Left lung (tissue), 10 donors: ENCODE data around the gene STIMATE. TPM values are rescaled to one million over a fixed set of nuclear protein-coding genes. Genes with fewer than 3 reads are reported as not detected.

Experiments used
- ATAC-seq: fragments of 200-7000 bp; cut with Tn5 transposase; one replicate; pipeline ENCODE4 v1.9.1; 2020; ENCODE audit warnings: moderate library complexity
- DNase-seq, 4 donors: peaks; one replicate each; pipeline ENCODE4 v3.0.0-alpha.2; 2013 to 2020
- H3K27ac ChIP-seq, 2 donors: fragments of 200-600 bp; sonication (generic) in 1 of 2; one replicate each; pipeline versions ENCODE4 v1.5.0 to v1.8.0; 2020 to 2021
- H3K27me3 ChIP-seq, 2 donors: fragments of 200-600 bp; sonication (generic) in 1 of 2; one replicate each; pipeline versions ENCODE4 v1.5.0 to v1.8.0; 2020 to 2021
- H3K36me3 ChIP-seq, 2 donors: fragments of 200-600 bp; sonication (generic) in 1 of 2; one replicate each; pipeline versions ENCODE4 v1.5.0 to v1.8.0; 2020 to 2021
- H3K4me1 ChIP-seq, 2 donors: fragments of 200-600 bp; one replicate each; pipeline ENCODE4 v1.8.0; 2021
- H3K4me3 ChIP-seq, 2 donors: fragments of 200-600 bp; sonication (generic) in 1 of 2; one replicate each; pipeline versions ENCODE4 v1.5.0 to v1.8.0; 2020 to 2021; ENCODE audit warnings: mild to moderate bottlenecking in 1 of 2
- H3K9me3 ChIP-seq, 2 donors: fragments of 200-600 bp; sonication (generic) in 1 of 2; one replicate each; pipeline versions ENCODE4 v1.5.0 to v1.8.0; 2020 to 2021
- CTCF ChIP-seq, 2 donors: fragments of 200-600 bp; sonication (generic) in 1 of 2; IDR thresholded peaks; one replicate each; pipeline versions ENCODE4 v1.5.0 to v1.8.0; 2021; ENCODE audit warnings: antibody characterized with exemption in 2 of 2
- intact Hi-C, 2 donors: fragments of 100-400 bp; cut with DNase I; formaldehyde crosslinking; loops; one replicate each; pipeline versions ENCODE4 v1.11.2 to v1.14.2; 2022
- microRNA-seq, 2 donors: library from miRNA; unstranded; fragments of <30 nt; microRNA quantifications; one replicate each; pipeline ENCODE4, GENCODE V29; 2019
- polyA plus RNA-seq, 6 donors: library from polyadenylated mRNA; unstranded; fragments of 120-200 nt; gene quantifications; one replicate each; pipeline ENCODE4 v1.2.1, GENCODE V29; 2013; ENCODE audit not compliant: insufficient read length in 6 of 6
- total RNA-seq, 2 donors: library from RNA; stranded (reverse); fragmentation: NEBNext Ultra II Directional; extraction: Animal tissue kit (Norgen Biotek cat#: 25700); gene quantifications; one replicate each; pipeline ENCODE4 v1.2.1, GENCODE V29; 2021
- donor health status: DM: no; HTN: yes; CAD: no.
- donor health status: DM: no; HTN: no; CAD: no.

STIMATE gene
- total and polyA plus RNA-seq, 8 donors: 11.6 to 28.3 (median 15.8) TPM

GRCh38 chr3:52787672-52788625, 109.4 kb downstream of the STIMATE start:
- no peaks in the 10 kb centered on the region for H3K4me1 ChIP-seq
- no peak for TF ChIP-seq CTCF (IDR thresholded peaks at IDR 0.05)
- H3K36me3 ChIP-seq: no peaks in the 10 kb centered on the region
- H3K9me3 ChIP-seq: no peaks in the 10 kb centered on the region
- H3K4me3 ChIP-seq: no peak overlapping the region
- H3K27ac ChIP-seq: no peak overlapping the region
- DNase-seq (peak in 1 of 4 donors; percentile 50), ATAC-seq (no peak)
- intact Hi-C loops: no loop called here
- no peaks in the 10 kb centered on the region for H3K27me3 ChIP-seq

- no peak for ATAC-seq
These were observed 110.1 kb downstream of the STIMATE start for GRCh38 chr3:52787246-52787645.

More at GRCh38 chr3:52787246-52787645, 110.1 kb downstream of the STIMATE start:
- Histone ChIP-seq H3K36me3 (no peaks in the 10 kb centered on the region), H3K27me3 (peaks cover 0 to 2% of the 10 kb centered on the region in 2 donors), H3K4me1 (no peaks in the 10 kb centered on the region), H3K9me3 (no peaks in the 10 kb centered on the region), H3K4me3 (no peak overlapping the region), H3K27ac (no peak overlapping the region)
- TF ChIP-seq CTCF (IDR thresholded peaks at IDR 0.05): no peak
- peak in 1 of 4 donors; percentile 49 for DNase-seq
- intact Hi-C loops: no loop called here

Small RNA genes lying within 50 kb of the gene (microRNA-seq; reads per million reads assigned to microRNA genes)
- 0 reads per million in 2 donors for gene MIR8064

Other genes with a start within 250 kb of the STIMATE start
- gene PBRM1, start 211.6 kb downstream of the STIMATE start, total RNA-seq: 10 to 100 TPM; 63.0 to 79.8 TPM
- 10 to 100 TPM; 62.2 to 75.1 (median 65.8) TPM for gene PBRM1, start 211.6 kb downstream of the STIMATE start, polyA plus RNA-seq
- gene GNL3, start 211.5 kb downstream of the STIMATE start, total RNA-seq: 10 to 100 TPM; 44.5 to 74.7 TPM
- 100 to 1,000 TPM in 4 of 6 donors, 10 to 100 TPM in 2; 90.5 to 127 (median 105) TPM for gene GNL3, start 211.5 kb downstream of the STIMATE start, polyA plus RNA-seq
- gene GLT8D1, start 191.8 kb downstream of the STIMATE start, total RNA-seq: 10 to 100 TPM; 46.9 to 58.6 TPM
- 100 to 1,000 TPM in 5 of 6 donors, 10 to 100 TPM in 1; 99.6 to 113 (median 110) TPM for gene GLT8D1, start 191.8 kb downstream of the STIMATE start, polyA plus RNA-seq
- 100 to 1,000 TPM in 1 of 2 donors, 10 to 100 TPM in 1; 94.5 to 102 TPM for gene SPCS1, start 191.4 kb downstream of the STIMATE start, total RNA-seq
- 100 to 1,000 TPM; 108 to 128 (median 117) TPM for gene SPCS1, start 191.4 kb downstream of the STIMATE start, polyA plus RNA-seq
- 10 to 100 TPM; 23.6 to 29.0 TPM for gene NEK4, start 126.6 kb downstream of the STIMATE start, total RNA-seq
- gene NEK4, start 126.6 kb downstream of the STIMATE start, polyA plus RNA-seq: 10 to 100 TPM; 25.3 to 35.0 (median 28.5) TPM
- under 1 TPM in 1 of 2 donors, not detected in 1; 0.18 TPM for gene ITIH1, start 119.9 kb downstream of the STIMATE start, total RNA-seq
- gene ITIH1, start 119.9 kb downstream of the STIMATE start, polyA plus RNA-seq: under 1 TPM in 3 of 6 donors, not detected in 3; 0.34 to 0.61 (median 0.57) TPM
- 1 to 10 TPM; 1.5 to 3.6 TPM for gene ITIH3, start 102.8 kb downstream of the STIMATE start, total RNA-seq
- 1 to 10 TPM; 2.0 to 5.8 (median 3.6) TPM for gene ITIH3, start 102.8 kb downstream of the STIMATE start, polyA plus RNA-seq
- gene ITIH4, start 66.9 kb downstream of the STIMATE start, total RNA-seq: 10 to 100 TPM; 10.1 to 10.2 TPM
- 10 to 100 TPM in 1 of 6 donors, 1 to 10 TPM in 5; 7.7 to 16.3 (median 9.0) TPM for gene ITIH4, start 66.9 kb downstream of the STIMATE start, polyA plus RNA-seq
- gene MUSTN1, start 62.5 kb downstream of the STIMATE start, total RNA-seq: 1 to 10 TPM; 1.2 to 7.5 TPM
- gene MUSTN1, start 62.5 kb downstream of the STIMATE start, polyA plus RNA-seq: 1 to 10 TPM in 2 of 6 donors, under 1 TPM in 3, not detected in 1; 0.34 to 2.6 (median 0.66) TPM
- gene SFMBT1, start 148.5 kb upstream of the STIMATE start, total RNA-seq: 10 to 100 TPM in 1 of 2 donors, 1 to 10 TPM in 1; 9.7 to 12.9 TPM
- gene SFMBT1, start 148.5 kb upstream of the STIMATE start, polyA plus RNA-seq: 10 to 100 TPM in 1 of 6 donors, 1 to 10 TPM in 5; 8.0 to 10.0 (median 9.1) TPM
- gene RFT1, start 232.9 kb upstream of the STIMATE start, total RNA-seq: 10 to 100 TPM; 24.3 to 28.0 TPM
- gene RFT1, start 232.9 kb upstream of the STIMATE start, polyA plus RNA-seq: 10 to 100 TPM; 23.2 to 24.5 (median 24.1) TPM